NCI-H524 treated with DMSO at 0.1 percent for 48 hours (cell line): ENCODE measurements around the gene EEPD1.

Experiments used
- DNase-seq: peaks from one replicate; lab custom pipeline; 2025; lab: John Stamatoyannopoulos, UW

Gene EEPD1

GRCh38 chr7:36260481-36260880 is 107.4 kb downstream of the EEPD1 start:
- no peak for DNase-seq

- DNase-seq: no peak
Observed at GRCh38 chr7:36261019-36261754, 108.1 kb downstream of the EEPD1 start.

- DNase-seq: no peak
Observed at GRCh38 chr7:36262309-36263094, 109.4 kb downstream of the EEPD1 start.

GRCh38 chr7:36263095-36263484 is 110.0 kb downstream of the EEPD1 start:
- no peak for DNase-seq

GRCh38 chr7:36264123-36264801 is 111.2 kb downstream of the EEPD1 start:
- no peak for DNase-seq

GRCh38 chr7:36264913-36265516 is 112.0 kb downstream of the EEPD1 start:
- no peak for DNase-seq

- DNase-seq: no peak
Observed at GRCh38 chr7:36265680-36266079, 112.6 kb downstream of the EEPD1 start.

- DNase-seq: no peak
Observed at GRCh38 chr7:36266190-36266589, 113.1 kb downstream of the EEPD1 start.

GRCh38 chr7:36266683-36267082 is 113.6 kb downstream of the EEPD1 start:
- DNase-seq: no peak

- no peak for DNase-seq
Observed at GRCh38 chr7:36272211-36272566, 119.1 kb downstream of the EEPD1 start.

- DNase-seq: no peak
Observed at GRCh38 chr7:36272567-36273269, 119.7 kb downstream of the EEPD1 start.

- DNase-seq: no peak
Observed at GRCh38 chr7:36273836-36274235, 120.8 kb downstream of the EEPD1 start.

- DNase-seq: no peak
Observed at GRCh38 chr7:36275735-36276284, 122.8 kb downstream of the EEPD1 start.

GRCh38 chr7:36276428-36277248 is 123.6 kb downstream of the EEPD1 start:
- DNase-seq: no peak

- no peak for DNase-seq
Observed at GRCh38 chr7:36277249-36277542, 124.1 kb downstream of the EEPD1 start.

- DNase-seq: no peak
Observed at GRCh38 chr7:36278069-36278619, 125.1 kb downstream of the EEPD1 start.

GRCh38 chr7:36278620-36279172 is 125.6 kb downstream of the EEPD1 start:
- DNase-seq: peak; percentile 72

GRCh38 chr7:36279200-36279925 is 126.3 kb downstream of the EEPD1 start:
- no peak for DNase-seq

- no peak for DNase-seq
Observed at GRCh38 chr7:36279926-36280315, 126.9 kb downstream of the EEPD1 start.
